Prostate gland (tissue), 2 donors: ENCODE measurements around the gene KIF21A. TPM values are rescaled to one million over a fixed set of nuclear protein-coding genes. Genes with fewer than 3 reads are reported as not detected.
"Not testable (repeated sequence)": the region's sequence is repeated elsewhere in the genome, so short reads cannot be mapped to it uniquely, and the experiment has no call there.

Experiments used
- DNase-seq: peaks from one replicate; pipeline ENCODE4 v3.0.0-alpha.2; 2019; ENCODE audit warnings: low spot score
- H3K27ac ChIP-seq, 2 donors: fragments of 200-600 bp; sonication (generic); 2 replicates each; pipeline ENCODE4 v1.5.1; 2017 to 2019
- H3K27me3 ChIP-seq: fragments of 200-600 bp; sonication (generic); replicated peaks from 2 replicates; pipeline ENCODE4 v1.5.1; 2019; ENCODE audit not compliant: insufficient read depth
- H3K36me3 ChIP-seq, 2 donors: fragments of 200-600 bp; sonication (generic); 1 replicate in 1 of 2; 2 replicates in 1 of 2; pipeline versions ENCODE4 v1.5.1 to v1.8.1; 2017 to 2019
- H3K4me1 ChIP-seq: fragments of 200-600 bp; sonication (generic); replicated peaks from 2 replicates; pipeline ENCODE4 v1.5.1; 2019
- H3K4me3 ChIP-seq, 2 donors: fragments of 200-600 bp; sonication (generic); 2 replicates each; pipeline ENCODE4 v1.5.1; 2017 to 2019
- H3K9me3 ChIP-seq: fragments of 200-600 bp; sonication (generic); 2 replicates; pipeline ENCODE4 v1.5.1; 2017
- CTCF ChIP-seq, 4 experiments: fragments of 200-600 bp in 2 of 4; fragments of 450-650 bp in 2 of 4; sonication (generic) in 2 of 4; IDR thresholded peaks; 1 replicate in 3 of 4; 2 replicates in 1 of 4; pipeline ENCODE4 v1.5.1; 2016 to 2019; ENCODE audit warnings: antibody characterized with exemption in 4 of 4, mild to moderate bottlenecking in 2 of 4, moderate library complexity in 2 of 4
- POLR2A ChIP-seq: fragments of 450-650 bp; IDR thresholded peaks from one replicate; pipeline ENCODE4 v1.6.1; 2016; ENCODE audit warnings: antibody characterized with exemption, mild to moderate bottlenecking
- POLR2AphosphoS5 ChIP-seq: sonication (generic); formaldehyde crosslinking; IDR thresholded peaks from one replicate; pipeline ENCODE4 v1.6.1; 2017; ENCODE audit warnings: antibody characterized with exemption
- WGBS: methylation state at CpG from one replicate; pipeline ENCODE4 v1.1.5; 2018; 5-methylcytosine and 5-hydroxymethylcytosine counted together
- intact Hi-C: fragments of 100-400 bp; cut with DNase I; formaldehyde crosslinking; loops from one replicate; pipeline ENCODE4 v1.14.2; 2022
- total RNA-seq, 2 donors: library from RNA; depleted of rRNA; stranded (reverse); fragments of >200 nt; gene quantifications; one replicate each; pipeline ENCODE4 v1.1.0, GENCODE V29; 2016

KIF21A gene
- total RNA-seq, 2 donors from 2014 or later, result 36.2 to 57.9 TPM

GRCh38 chr12:39476894-39477293 lies 34.0 kb upstream of the KIF21A start:
- DNase-seq, result no peak
- Histone ChIP-seq H3K27ac (no peak overlapping the region), H3K36me3 (no peaks in the 10 kb centered on the region), H3K4me1 (no peaks in the 10 kb centered on the region), H3K9me3 (no peaks in the 10 kb centered on the region), H3K4me3 (no peak overlapping the region), H3K27me3 (no peaks in the 10 kb centered on the region)
- intact Hi-C loops, result no loop called here
- TF ChIP-seq CTCF (IDR thresholded peaks at IDR 0.05), result no peak
- no peak for TF ChIP-seq POLR2A
- no peak for TF ChIP-seq POLR2AphosphoS5
- WGBS, result 71% methylated on average over 5 of the region's 5 CpGs

GRCh38 chr12:39476121-39476520 lies 33.2 kb upstream of the KIF21A start:
- H3K9me3 ChIP-seq, result no peaks in the 10 kb centered on the region
- TF ChIP-seq POLR2AphosphoS5 (no peak), CTCF (IDR thresholded peaks at IDR 0.05) (no peak), POLR2A (no peak)
- H3K4me3 ChIP-seq, result no peak overlapping the region
- H3K27me3 ChIP-seq, result no peaks in the 10 kb centered on the region
- 97% methylated on average over 4 of the region's 4 CpGs for WGBS
- H3K36me3 ChIP-seq, result no peaks in the 10 kb centered on the region
- no peaks in the 10 kb centered on the region for H3K4me1 ChIP-seq
- no peak overlapping the region for H3K27ac ChIP-seq
- DNase-seq, result no peak
- intact Hi-C loops, result no loop called here

- H3K27ac ChIP-seq, H3K4me1 ChIP-seq, H3K27me3 ChIP-seq, H3K9me3 ChIP-seq, H3K36me3 ChIP-seq, H3K4me3 ChIP-seq, DNase-seq, intact Hi-C loops: not testable (repeated sequence)
- 96% methylated on average over 11 of the region's 11 CpGs for WGBS
Measured at GRCh38 chr12:39475136-39475535, 32.2 kb upstream of the KIF21A start.

GRCh38 chr12:39467432-39467870 lies 24.5 kb upstream of the KIF21A start:
- DNase-seq, result no peak
- TF ChIP-seq CTCF (IDR thresholded peaks at IDR 0.05) (no peak), POLR2A (no peak), POLR2AphosphoS5 (no peak)
- no peaks in the 10 kb centered on the region for H3K4me1 ChIP-seq
- no peaks in the 10 kb centered on the region for H3K9me3 ChIP-seq
- no peak overlapping the region for H3K4me3 ChIP-seq
- H3K27ac ChIP-seq, result no peak overlapping the region
- no peaks in the 10 kb centered on the region for H3K36me3 ChIP-seq
- H3K27me3 ChIP-seq, result no peaks in the 10 kb centered on the region
- intact Hi-C loops, result no loop called here

- Histone ChIP-seq H3K27ac (no peak overlapping the region), H3K4me3 (no peak overlapping the region), H3K4me1 (no peaks in the 10 kb centered on the region), H3K36me3 (no peaks in the 10 kb centered on the region), H3K27me3 (no peaks in the 10 kb centered on the region), H3K9me3 (no peaks in the 10 kb centered on the region)
- TF ChIP-seq POLR2AphosphoS5 (no peak), CTCF (IDR thresholded peaks at IDR 0.05) (no peak), POLR2A (no peak)
- DNase-seq, result no peak
- intact Hi-C loops, result no loop called here
- 78% methylated on average over 5 of the region's 5 CpGs for WGBS
Measured at GRCh38 chr12:39464976-39465695, 22.2 kb upstream of the KIF21A start.
